Activated T-helper 1 cell treated with Interleukin-2 at 50 U/mL for 16 hours (primary cell): ENCODE measurements around the gene MBOAT2.
"Not testable (repeated sequence)": the region's sequence is repeated elsewhere in the genome, so short reads cannot be mapped to it uniquely, and the experiment has no call there.

Experiments used
- DNase-seq: peaks from one replicate; pipeline ENCODE4 v3.0.0-alpha.2; 2020; ENCODE audit warnings: low read depth

Gene MBOAT2

DNA sequence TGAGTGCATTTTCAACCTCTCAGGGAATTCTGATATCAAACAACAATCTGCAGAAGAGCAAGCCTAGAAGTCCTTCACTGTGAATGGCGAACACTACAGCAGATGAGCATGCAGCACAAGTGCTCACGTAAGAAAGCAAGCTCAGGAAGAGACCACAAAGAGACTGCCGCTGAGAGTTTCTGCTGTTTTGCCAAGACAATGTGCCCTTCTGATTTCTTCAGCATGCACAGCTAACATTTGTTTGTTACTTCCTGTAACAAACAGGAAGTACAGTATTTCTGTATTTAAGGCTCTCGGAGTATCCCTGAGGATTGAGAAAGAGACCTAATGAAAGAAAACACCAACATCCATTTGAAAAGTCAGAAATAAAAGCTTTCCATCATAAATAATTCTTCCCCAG lies 45.9 kb downstream of the MBOAT2 start:
- DNase-seq = no peak

DNA sequence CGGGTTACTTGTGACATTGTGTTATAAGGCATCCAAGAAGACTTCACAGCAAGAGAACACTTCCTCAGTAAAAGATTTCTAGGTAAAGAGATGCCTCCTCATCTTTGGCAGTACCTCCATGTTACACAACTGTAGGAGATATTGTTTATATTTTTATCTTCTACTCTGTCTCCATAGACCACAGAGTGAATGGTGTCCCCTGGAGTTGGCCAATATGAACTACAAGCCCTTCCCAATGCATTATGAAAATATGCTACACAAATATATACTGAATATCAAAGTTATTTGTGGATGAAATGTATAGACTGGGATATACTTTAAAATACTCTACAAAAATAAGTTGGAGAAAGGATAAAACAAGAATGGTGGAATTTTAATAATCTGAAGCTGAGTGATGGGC lies 46.7 kb downstream of the MBOAT2 start:
- no peak for DNase-seq

DNA sequence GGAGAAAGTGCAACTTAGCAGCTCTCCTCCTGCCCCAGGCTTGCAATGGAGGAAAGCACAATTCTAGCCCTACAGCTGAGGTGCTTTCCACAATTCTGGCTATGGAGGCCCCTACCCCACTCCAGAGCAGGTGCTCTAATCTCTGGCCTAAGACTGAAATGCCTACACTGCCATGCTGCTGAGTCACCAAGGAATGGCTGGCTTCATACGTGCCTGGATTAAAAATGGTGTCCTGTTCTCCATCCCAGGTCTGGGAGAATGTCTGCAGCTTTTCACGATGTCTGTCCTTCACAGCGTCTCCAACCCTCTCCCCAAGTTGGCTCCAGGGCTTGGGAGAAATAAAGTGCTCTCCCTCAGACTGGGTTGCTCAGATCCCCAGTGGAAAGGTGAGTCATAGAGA lies 48.5 kb downstream of the MBOAT2 start:
- no peak for DNase-seq

DNA sequence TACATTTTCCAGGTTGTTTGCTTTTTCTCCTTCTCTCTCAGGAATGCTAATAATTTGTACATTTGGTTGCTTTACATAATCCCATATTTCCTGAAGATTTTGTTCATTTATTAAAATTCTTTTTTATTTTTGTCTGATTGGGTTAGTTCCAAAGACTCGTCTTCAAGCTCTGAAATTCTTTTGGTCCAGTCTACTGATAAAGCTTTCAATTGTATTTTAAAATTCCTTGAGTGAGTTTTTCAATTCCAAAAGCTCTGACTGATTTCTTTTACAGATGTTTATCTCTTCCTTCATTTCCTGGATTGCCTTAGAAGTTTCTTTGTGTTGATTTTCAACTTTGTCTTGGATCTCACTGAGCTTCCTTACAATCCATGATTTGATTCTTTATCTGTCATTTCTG lies 50.0 kb downstream of the MBOAT2 start:
- DNase-seq = no peak

DNA sequence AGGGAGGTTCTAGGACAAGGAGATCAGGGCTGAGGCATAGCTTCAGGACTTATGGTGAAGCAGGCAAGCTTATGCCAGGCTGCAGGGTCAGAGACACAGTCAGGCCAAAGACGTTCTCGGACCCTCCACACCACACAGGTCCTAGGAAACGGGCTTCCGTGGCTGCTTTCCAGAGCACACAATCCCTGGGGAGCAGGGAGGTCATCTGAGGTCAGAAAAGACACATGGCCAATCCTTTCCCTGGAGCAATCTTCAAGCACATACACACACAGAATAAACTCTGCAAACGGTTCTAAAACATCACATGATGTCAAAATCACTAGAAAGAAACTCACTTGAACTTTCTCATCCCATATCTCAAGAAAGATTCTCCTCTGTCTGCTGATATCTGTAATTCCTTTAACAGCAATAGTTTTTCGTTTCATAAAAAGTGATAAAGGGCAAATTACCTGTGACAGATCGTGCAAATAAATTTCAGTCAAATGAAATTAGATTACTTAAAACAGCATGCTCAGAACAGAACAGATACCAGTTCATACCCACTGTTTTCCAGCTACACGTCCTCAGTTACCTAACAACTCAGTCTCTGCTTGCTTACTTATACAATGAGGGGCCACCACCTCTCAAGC lies 63.9 kb downstream of the MBOAT2 start:
- no peak for DNase-seq

DNA sequence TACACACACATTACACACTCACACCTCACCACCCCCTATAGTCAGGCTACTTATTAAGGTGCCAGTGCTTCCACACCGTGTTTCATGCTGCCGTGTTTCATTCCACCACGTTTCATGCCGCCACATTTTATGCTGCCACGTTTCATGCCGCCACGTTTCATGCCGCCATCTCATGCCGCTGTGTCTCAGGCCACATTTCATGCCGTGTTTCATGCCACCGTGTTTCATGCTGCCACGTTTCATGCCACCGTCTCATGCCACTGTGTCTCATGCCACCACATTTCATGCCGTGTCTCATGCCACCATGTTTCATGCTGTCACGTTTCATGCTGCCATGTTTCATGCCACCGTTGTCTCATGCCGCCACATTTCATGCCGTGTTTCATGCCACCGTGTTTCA lies 65.1 kb downstream of the MBOAT2 start:
- no peak for DNase-seq

DNA sequence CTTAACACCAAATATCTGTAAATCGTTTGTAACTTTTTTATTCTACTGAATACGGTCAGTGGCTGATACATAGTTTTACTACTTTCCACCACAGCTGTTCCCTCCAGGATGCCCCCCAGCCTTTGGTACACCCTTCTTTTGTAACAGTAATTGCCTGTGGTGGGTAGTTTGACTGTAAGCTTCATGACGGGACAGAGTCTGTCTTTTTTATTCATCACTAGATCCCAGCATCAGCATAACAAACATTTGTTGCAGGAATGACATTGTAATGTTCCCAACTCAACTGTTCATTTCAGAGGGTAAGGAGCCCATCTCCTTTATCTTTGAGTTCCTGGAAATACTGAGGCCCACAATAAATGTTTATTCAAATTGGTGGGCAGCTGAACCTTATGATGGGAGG lies 67.5 kb downstream of the MBOAT2 start:
- DNase-seq = no peak

DNA sequence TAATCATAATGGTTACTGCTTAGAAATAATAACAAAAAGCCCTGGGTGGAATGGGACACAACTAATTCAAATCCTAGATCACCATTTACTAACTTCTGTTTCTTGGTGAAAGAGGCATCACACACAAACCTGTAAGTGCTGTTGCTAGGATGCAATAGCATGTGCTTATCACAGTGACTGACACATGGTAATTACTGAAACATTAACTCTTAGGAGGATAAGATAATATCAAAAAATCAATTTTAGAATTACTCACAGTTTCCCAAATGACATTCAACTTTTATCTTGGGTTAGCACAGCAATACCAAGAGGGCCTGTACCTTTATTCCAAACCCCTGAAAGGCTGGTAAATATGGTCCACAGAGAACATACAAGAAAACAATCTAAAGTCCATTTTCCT lies 69.1 kb downstream of the MBOAT2 start:
- no peak for DNase-seq

DNA sequence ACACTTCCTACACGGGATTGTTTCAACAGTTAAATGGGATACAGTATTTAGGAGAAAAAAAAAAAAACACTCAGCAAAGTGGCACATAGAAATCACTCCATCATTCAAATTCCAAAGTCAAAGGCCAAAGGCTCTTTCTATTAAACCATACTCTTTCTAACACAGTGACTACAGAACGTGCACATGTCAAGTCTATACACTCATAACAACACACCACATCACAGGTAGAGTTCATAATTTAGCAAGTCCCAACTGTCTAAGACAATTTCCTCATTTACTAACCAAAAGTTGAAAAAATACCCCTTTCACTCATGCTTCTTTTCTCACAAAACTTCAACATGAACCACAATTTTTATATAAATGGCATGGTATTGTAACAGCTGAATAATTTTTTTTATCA lies 70.8 kb downstream of the MBOAT2 start:
- DNase-seq = no peak

DNA sequence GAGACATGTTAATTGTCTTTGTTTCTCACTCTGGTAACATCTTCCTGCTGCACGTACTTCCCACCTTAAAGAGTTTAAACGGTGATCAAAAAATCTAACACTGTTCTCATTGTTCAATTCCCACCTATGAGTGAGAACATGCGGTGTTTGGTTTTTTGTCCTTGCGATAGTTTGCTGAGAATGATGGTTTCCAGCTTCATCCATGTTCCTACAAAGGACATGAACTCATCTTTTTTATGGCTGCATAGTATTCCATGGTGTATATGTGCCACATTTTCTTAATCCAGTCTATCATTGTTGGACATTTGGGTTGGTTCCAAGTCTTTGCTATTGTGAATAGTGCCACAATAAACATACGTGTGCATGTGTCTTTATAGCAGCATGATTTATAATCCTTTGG lies 73.3 kb downstream of the MBOAT2 start:
- DNase-seq = not testable (repeated sequence)

DNA sequence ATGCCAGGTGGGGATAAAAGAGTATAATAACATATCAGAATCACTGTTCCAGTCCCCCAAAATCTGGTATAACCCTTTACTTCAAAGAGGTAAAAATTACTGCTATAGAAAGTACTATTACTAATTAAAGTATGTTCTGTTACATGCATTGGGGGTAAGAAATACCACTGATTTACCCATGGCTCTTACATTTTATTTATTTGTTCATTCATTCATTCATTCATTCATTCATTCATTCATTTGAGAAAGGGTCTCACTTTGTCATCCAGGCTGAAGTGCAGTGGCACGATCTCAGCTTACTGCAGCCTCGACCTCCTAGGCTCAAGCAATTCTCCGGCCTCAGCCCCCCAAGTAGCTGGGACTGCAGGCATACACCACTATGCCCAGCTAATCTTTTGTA lies 74.4 kb downstream of the MBOAT2 start:
- DNase-seq = no peak

DNA sequence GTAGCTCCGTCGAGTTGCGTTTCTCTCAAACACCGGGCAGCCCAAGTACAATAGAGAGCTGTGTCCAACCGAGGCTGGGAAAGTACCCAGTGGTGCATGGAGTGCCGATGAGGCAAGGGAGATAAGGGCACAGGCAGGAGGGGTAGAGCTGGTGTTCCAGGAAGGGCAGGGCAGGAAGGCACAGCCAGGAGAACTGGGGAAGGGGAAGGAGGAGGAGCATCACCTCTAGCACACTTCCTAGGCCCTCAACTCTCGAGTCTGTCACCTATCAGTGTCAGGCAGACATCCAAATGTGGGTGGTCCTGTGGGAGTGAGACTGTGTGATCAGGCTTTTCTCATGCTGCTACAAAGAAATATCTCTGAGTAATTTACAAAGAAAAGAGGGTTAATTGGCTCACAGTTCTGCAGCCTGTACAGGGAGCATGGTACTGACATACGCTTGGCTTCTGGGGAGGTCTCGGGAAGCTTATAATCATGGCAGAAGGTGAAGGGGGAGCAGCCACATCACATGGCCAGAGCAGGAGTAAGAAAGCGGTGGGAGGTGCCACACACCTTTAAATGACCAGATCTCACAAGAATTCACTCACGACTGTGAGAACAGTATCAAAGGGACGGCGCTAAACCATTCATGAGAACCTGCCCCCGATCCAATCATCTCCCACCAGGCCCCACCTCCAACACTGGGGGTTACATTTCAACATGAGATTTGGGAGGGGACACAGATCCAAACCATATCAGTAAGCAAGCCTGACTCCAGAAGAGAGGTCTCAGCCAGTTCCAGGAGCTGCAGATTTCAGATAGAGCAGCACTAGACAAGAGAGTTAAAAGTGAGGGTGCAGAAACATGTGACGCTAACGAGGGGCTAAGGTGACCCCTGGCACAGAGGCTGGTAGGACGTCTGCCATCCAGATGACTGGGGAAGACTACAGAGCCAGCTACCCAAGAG lies 75.7 kb downstream of the MBOAT2 start:
- DNase-seq = no peak

DNA sequence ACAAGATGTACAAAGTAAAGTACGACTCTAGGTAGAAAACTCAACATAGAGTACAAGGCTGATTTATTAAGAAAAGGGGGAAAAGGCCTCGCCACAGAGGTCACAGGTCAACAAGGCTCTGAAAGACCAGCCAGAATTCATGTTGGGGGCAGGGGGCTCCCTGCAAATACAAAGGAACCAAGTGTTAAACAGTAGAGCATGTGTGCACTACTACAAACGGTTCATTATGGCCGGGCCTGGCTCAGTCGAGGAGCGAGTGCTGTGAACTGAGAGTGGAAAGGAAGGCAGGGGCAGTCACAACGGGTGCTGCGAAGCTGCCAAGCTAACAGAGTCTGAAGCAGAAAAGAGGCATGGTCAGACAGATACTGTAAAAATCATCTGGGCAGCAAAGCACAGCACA lies 77.1 kb downstream of the MBOAT2 start:
- no peak for DNase-seq

DNA sequence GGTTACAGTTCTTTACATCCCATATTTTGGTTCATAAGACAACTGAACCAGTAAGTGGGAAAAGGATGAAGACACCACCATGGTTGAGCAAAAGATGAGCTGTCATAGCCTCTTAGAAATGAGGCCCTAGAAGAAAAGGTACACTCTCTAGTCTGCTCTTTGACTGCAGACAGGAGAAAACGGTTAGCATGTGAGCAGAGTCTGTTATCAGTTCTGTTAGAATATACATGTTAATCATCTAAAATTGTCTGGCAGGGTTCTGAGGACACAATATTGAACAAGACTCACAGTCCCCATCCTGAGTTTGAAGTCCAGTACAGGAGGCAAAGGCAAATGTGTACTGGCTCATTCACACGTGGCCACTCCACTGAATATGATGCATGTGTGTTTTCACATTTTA lies 78.1 kb downstream of the MBOAT2 start:
- DNase-seq = no peak

DNA sequence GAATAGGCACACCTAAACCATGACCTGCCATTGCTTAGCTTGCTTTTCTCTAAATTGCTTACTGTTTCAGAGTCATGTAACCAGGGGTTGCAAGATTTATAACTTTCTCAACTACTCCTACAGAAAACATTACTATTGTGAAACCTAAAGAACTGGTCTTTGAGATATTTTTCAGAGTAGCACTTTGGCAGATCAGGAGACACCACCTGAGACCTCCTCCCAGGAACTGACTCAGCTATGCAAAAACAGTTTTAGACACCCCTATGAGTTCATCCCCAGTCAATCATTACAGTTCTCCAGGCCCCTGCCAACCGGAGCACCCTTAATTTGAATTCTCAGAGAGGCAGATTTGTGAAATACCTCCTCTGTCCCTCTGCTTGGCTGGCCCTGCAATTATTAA lies 80.3 kb downstream of the MBOAT2 start:
- no peak for DNase-seq

DNA sequence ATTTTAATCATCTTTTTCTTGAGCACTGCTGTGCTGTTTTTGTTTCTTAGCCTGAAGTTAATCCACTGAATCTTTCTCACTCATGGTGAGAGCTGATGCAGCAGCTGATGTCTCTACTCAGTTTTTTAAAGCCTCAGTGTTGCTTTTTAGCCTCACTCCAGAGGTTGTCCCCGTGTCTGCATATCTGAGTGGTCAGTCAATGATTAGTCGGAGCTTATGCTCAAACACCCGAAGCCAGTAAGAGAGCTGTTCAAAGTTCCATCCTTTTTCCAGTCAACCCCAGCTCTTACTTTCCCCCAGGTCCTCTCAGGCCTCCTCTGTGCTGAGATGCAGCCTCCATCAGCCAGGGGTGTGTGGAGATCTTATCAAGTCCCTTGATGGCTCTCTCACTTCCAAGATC lies 81.1 kb downstream of the MBOAT2 start:
- DNase-seq = no peak

DNA sequence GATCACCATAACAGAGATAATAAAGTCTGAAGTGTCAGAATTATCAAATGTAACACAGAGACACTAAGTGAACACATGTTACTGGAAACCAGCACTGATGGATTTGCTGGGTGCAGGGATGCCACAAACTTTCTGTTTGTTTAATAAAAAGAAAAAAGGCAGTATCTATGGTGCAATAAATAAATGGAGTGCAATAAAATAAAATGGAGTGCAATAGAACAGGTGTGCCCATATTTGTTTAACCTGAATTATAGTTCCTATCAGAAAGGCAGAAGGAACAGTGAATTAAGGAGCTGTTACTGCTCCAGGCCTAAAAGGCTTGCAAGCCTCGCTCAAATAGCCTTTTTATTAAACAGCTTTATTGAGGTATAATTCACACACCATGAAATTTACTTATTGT lies 85.1 kb downstream of the MBOAT2 start:
- DNase-seq = no peak

DNA sequence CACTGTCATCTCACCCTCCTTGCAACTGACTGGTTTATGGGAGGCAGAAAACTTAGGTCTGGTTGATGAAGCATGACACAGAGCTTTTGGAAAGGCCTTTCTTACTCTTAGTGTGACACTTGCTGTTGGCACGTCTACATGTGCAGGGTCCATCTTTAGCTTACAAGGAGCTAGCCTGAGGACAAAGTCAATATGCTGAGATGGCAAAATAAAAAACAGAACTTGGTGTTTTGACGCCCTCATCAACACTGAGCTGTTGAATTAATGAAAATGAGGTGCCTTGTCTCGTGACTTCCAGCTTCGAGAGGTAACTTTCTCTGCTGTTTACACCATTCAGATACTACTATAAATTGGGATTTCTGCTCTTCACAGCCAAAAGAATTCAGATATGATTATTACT lies 87.5 kb downstream of the MBOAT2 start:
- DNase-seq = no peak

DNA sequence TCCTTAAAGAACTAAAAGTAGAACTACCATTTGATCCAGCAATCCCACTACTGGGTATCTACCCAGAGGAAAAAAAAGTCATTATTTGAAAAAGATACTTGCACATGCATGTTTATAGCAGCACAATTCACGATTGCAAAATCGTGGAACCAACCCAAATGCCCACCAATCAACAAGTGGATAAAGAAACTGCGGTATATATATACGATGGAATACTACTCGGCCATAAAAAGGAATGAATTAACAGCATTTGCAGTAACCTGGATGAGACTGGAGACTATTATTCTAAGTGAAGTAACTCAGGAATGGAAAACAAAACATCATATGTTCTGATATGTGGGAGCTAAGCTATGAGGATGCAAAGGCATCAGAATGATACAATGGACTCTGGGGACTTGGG lies 89.7 kb downstream of the MBOAT2 start:
- DNase-seq = not testable (repeated sequence)

DNA sequence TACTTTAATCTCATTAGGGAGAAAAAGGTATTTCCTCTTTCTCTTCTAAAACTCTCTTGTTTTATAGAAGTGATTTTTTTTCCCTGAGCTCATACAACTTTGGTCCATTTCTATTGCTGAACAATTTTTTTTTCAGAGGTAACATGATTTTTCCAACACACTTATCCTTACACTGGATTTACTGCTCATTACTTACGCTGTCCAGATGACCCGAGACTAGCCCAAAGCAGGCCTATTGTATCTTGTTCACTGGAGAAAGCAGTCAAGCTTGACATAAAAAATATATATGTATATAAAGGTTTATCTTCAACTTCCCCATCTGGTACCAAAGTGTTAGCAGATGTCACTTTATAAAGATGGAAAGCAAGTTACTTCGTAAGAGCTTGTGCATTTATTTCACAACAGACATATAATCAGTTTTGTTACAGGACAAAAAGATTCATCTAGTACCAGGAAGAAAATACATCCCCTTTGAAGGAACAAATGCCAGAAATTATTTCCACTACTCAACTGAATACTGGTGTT lies 95.7 kb downstream of the MBOAT2 start:
- no peak for DNase-seq

DNA sequence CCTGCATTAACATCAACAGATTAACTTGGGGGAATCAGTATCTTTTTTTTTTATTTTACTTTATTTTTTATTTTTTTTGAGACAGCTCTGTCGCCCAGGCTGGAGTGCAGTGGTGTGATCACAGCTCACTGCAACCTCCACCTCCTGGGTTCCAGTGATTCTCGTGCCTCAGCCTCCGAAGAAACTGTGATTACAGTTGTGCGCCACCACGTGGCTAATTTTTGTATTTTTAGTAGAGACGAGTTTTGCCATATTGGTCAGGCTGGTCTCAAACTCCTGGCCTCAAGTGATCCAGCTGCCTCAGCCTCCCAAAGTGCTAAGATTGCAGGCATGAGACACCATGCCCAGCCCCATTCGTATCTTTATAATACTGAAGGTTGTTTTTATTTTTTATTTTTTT lies 99.6 kb downstream of the MBOAT2 start:
- DNase-seq = not testable (repeated sequence)

DNA sequence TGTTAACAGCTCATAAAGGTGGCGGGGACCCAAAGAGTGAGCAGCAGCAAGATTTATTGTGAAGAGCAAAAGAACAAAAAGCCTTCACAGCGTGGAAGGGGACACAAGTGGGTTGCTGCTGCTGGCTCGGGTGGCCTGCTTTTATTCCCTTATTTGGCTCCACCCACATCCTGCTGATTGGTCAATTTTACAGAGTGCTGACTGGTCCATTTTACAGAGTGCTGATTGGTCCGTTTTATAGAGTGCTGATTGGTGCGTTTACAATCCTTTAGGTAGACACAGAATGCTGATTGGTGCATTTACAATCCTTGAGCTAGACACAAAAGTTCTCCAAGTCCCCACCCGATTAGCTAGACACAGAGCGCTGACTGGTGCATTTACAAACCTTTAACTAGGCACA lies 100.7 kb downstream of the MBOAT2 start:
- DNase-seq = not testable (repeated sequence)

DNA sequence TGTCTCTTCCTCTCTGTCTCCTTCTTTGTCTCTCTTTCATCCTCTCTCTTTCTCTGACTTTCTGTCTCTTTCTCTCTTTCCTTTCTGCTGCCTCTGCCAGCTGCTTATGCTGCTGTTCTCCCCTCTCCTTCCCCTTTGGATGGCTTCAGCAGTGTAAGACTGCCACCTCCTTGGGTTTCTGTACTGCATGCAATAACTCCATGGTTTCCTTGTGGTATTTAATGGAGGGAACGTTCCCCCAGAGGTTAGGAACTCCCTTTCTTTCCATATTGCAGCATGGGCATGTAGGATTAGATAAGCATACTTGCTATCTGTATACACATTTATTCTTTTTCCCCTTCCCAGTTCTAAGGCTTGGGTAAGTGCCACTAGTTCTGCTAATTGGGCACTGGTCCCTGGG lies 106.3 kb downstream of the MBOAT2 start:
- not testable (repeated sequence) for DNase-seq
